SJCRH30 (cell line): ENCODE data around the gene BCO1. TPM values are rescaled to one million over a fixed set of nuclear protein-coding genes. Genes with fewer than 3 reads are reported as not detected.

Experiments
- DNase-seq, 2 experiments: peaks; one replicate each; pipeline ENCODE4 v3.0.0-alpha.2; 2015 to 2020
- H3K27ac ChIP-seq: fragments of 250-450 bp; sonication (Bioruptor Pico); 2 replicates; pipeline ENCODE4 v1.5.1; 2020; ENCODE audit warnings: mild to moderate bottlenecking, moderate library complexity
- H3K27me3 ChIP-seq: fragments of 250-450 bp; sonication (Bioruptor Pico); 2 replicates; pipeline ENCODE4 v1.5.1; 2020; ENCODE audit warnings: mild to moderate bottlenecking, moderate library complexity
- H3K36me3 ChIP-seq: fragments of 250-450 bp; sonication (Bioruptor Pico); 2 replicates; pipeline ENCODE4 v1.5.1; 2020; ENCODE audit warnings: mild to moderate bottlenecking, moderate library complexity
- H3K4me1 ChIP-seq: fragments of 250-450 bp; sonication (Bioruptor Pico); 2 replicates; pipeline ENCODE4 v1.5.1; 2020; ENCODE audit warnings: mild to moderate bottlenecking, moderate library complexity
- H3K4me3 ChIP-seq: fragments of 250-450 bp; sonication (Bioruptor Pico); 2 replicates; pipeline ENCODE4 v1.5.1; 2020; ENCODE audit warnings: mild to moderate bottlenecking, moderate library complexity
- H3K9me3 ChIP-seq: fragments of 250-450 bp; sonication (Bioruptor Pico); replicated peaks from 2 replicates; pipeline ENCODE4 v1.5.1; 2020; ENCODE audit warnings: mild to moderate bottlenecking, moderate library complexity
- total RNA-seq: library from RNA; depleted of rRNA; stranded (reverse); fragments of >200 nt; shearing (Covaris generic); gene quantifications from 2 replicates; pipeline ENCODE4 v1.2.3, GENCODE V29; 2014

BCO1 gene
- total RNA-seq, 1 experiment from 2014 or later: not detected

DNA sequence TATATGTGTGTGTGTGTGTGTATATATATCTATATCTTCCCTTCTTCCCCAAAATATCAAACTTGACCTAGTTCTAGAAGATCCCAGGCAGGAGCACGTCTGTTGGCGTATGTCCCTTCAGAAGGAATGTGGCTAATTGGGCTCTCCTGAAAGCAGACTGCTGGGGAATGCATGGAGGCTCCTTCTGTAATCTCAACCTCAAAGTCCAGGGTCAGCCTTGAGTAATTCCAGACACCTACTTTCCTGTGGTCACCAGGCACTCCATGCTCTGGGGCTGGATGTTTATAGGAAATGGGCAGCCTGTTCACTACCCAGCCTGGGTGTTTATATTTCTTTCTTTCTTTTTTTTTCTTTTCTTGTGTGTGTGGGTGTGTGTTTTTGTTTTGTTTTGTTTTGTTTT is 13.4 kb downstream of the BCO1 start:
- Histone ChIP-seq H3K4me1 (no peaks in the 10 kb centered on the region), H3K4me3 (no peak overlapping the region), H3K27ac (no peak overlapping the region), H3K36me3 (no peaks in the 10 kb centered on the region), H3K9me3 (no peaks in the 10 kb centered on the region), H3K27me3 (no peaks in the 10 kb centered on the region)
- DNase-seq: no peak

DNA sequence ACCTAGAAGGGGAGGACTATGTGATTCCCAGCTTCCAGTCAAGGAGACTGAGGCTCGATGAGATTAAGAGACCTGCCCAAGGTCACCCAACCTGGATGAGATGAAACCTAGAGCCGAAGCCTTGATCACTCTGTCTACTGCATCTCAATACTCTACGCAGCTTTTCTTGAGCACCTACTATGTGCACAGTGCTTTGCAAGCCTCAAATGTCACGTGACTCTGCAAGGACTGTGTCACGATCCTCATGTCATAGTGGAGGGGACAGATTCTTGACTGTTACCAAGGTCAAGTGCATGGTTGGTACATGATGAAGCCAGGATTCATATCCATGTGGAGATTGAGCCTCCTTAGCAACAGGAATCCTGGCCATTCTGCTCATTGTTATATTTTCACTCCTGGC is 14.7 kb downstream of the BCO1 start:
- Histone ChIP-seq H3K27ac (no peak overlapping the region), H3K36me3 (no peaks in the 10 kb centered on the region), H3K4me1 (no peaks in the 10 kb centered on the region), H3K4me3 (no peak overlapping the region), H3K9me3 (no peaks in the 10 kb centered on the region), H3K27me3 (no peaks in the 10 kb centered on the region)
- no peak for DNase-seq

DNA sequence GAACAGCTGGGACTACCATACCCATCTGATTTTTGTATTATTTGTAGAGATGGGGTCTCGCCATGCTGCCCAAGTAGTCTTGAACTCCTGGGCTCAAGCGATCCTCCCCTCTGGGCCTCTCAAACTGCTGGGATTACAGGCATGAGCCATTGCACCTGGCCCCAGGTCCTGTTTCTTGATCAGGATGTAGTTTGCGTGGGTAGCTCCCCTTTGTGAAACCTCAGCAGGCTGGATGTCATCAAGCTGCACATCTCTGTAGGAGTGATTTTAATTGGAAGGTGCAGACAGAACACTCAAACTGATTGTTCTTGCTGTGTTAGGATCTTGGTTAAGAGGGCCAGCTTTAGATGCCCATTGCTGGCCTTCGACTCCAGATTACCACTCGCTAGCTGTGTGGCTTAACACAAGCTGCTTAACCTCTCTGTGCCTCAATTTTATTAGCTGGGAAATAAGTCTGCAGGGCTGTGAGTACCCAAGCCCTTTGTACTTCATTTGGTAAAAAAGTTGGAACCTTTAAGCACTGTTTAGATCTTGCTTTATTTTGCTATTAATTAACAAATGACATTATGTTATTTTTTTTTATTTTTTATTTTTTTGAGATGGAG is 16.5 kb downstream of the BCO1 start:
- no peak for DNase-seq
- no peaks in the 10 kb centered on the region for H3K4me1 ChIP-seq
- no peaks in the 10 kb centered on the region for H3K27me3 ChIP-seq
- H3K4me3 ChIP-seq: no peak overlapping the region
- no peaks in the 10 kb centered on the region for H3K9me3 ChIP-seq
- H3K27ac ChIP-seq: no peak overlapping the region
- no peaks in the 10 kb centered on the region for H3K36me3 ChIP-seq

DNA sequence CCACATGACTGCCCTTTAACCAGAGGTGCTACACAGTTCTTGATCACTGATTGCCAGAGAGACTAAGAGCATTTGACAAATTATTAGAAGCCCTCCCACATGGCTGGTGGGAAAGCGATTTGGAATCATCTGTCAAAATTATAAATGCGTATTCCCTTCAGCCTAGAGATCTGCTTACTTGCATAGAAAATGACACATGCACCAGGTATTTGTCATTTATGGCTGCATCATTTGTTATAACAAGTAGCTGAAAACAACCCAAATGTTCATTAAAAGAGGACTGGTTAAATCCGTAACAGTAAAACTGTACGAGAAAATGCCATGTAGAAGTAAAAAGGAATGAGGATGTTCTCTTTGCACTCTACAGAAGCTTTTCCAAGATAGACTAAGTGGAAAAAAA is 21.4 kb downstream of the BCO1 start:
- no peaks in the 10 kb centered on the region for H3K4me1 ChIP-seq
- no peak overlapping the region for H3K4me3 ChIP-seq
- no peaks in the 10 kb centered on the region for H3K27me3 ChIP-seq
- H3K27ac ChIP-seq: no peak overlapping the region
- no peaks in the 10 kb centered on the region for H3K9me3 ChIP-seq
- DNase-seq: no peak
- H3K36me3 ChIP-seq: no peaks in the 10 kb centered on the region

DNA sequence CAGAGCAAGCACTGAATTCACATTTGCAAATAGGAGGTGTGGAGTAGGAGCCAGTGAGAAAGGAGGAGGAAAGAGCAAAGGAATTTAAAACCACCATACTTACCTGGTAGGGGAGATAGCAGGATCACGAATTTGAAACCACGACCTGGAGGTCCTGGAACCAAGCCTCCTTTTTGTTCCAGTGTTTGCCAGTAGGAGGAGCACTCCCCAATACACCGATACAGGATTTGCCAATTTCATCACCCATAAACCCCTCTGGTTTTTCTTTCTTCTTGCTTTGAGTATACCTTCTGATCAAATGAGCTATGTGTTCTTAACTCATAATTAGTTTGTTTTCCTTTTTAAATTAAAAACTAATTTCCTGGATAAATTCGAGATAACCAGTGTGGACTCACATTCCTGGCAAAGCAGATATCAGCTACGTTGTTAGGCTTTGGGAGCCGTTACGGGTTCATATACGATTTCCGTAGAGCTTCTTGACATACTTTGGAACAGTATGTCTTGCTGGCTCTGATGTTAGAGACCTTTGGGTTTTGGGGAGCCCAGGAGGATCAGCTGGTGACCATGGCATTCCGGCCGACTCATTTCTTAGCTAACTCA is 22.7 kb downstream of the BCO1 start:
- Histone ChIP-seq H3K36me3 (no peaks in the 10 kb centered on the region), H3K4me1 (no peaks in the 10 kb centered on the region), H3K27ac (no peak overlapping the region), H3K9me3 (no peaks in the 10 kb centered on the region), H3K27me3 (no peaks in the 10 kb centered on the region), H3K4me3 (no peak overlapping the region)
- peak in 1 of 2 experiments; percentile 15 for DNase-seq

DNA sequence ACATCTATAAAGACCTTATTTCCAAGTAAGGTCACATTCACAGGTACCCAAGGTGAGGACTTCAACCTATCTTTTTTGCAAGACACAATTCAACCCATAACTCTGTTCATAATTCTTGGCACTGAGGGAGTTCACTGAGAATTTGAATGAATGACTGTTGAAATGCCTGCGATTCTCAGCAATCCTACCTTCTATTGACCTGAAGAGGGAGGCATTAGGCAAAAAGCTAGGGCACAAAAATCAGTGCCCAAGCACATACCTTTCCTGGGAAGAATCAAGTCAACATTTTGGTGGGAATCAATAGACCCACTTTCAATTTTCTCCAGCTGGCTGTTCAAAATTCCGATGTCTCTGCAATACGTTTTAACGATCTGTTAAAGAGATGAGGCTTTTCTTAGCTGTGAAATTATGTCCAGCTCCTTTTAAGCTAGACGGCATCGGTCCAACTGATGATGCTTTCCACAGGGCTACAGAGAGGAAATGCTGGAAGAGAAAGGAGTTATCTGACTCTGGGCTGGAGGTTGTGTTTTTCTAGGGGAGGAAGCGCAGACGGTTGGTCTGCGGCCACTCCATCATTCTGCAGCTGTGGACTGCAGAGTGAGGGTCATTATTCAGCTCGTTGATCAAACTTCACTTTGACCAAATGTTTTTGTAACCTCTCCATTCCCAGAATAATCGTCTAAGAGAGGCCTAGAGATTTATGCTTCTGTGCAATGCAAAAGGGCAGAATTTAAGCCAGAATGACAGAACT is 25.2 kb downstream of the BCO1 start:
- Histone ChIP-seq H3K4me3 (no peak overlapping the region), H3K9me3 (no peaks in the 10 kb centered on the region), H3K4me1 (no peaks in the 10 kb centered on the region), H3K27ac (no peak overlapping the region), H3K36me3 (no peaks in the 10 kb centered on the region), H3K27me3 (no peaks in the 10 kb centered on the region)
- no peak for DNase-seq

DNA sequence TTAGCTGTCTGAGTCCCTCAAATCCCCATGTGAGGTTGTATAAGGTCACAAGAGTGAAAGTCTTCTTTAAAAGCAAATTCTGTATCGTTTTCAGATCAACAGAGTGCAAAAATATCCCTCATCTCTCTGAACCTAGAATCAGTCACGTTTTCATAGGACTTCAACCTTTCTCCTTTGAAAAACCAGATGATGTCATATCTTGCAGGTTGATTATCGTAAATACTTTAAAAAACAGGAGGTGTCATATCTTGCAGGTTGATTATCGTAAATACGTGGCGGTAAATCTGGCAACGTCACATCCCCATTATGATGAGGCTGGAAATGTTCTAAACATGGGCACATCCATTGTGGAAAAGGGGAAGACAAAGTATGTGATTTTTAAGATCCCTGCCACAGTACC is 25.9 kb downstream of the BCO1 start:
- no peak overlapping the region for H3K27ac ChIP-seq

DNA sequence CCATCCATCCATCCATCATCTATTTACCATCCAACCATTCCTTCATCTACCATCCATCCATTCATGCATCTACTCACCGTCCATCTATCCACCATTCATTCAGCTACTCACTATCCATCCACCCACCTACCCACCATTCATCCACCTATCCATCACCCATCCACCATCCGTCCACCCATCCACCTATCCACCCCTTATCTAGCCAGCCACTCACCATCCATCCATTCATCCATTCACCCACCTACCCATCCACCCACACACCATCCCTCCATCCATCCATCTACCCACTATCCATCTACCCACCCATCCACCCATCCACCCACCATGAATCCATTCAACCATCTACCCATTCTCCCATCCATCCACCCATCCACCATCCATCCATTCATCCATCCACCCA is 26.6 kb downstream of the BCO1 start:
- Histone ChIP-seq H3K27ac (no peak overlapping the region), H3K4me3 (no peak overlapping the region), H3K27me3 (no peaks in the 10 kb centered on the region), H3K4me1 (no peaks in the 10 kb centered on the region), H3K9me3 (no peaks in the 10 kb centered on the region), H3K36me3 (no peaks in the 10 kb centered on the region)
- no peak for DNase-seq

More for the DNA sequence above, 25.9 kb downstream of the BCO1 start:
- no peak for DNase-seq
- no peaks in the 10 kb centered on the region for H3K27me3 ChIP-seq
- H3K4me3 ChIP-seq: no peak overlapping the region
- no peaks in the 10 kb centered on the region for H3K9me3 ChIP-seq
- H3K36me3 ChIP-seq: no peaks in the 10 kb centered on the region
- H3K4me1 ChIP-seq: no peaks in the 10 kb centered on the region

DNA sequence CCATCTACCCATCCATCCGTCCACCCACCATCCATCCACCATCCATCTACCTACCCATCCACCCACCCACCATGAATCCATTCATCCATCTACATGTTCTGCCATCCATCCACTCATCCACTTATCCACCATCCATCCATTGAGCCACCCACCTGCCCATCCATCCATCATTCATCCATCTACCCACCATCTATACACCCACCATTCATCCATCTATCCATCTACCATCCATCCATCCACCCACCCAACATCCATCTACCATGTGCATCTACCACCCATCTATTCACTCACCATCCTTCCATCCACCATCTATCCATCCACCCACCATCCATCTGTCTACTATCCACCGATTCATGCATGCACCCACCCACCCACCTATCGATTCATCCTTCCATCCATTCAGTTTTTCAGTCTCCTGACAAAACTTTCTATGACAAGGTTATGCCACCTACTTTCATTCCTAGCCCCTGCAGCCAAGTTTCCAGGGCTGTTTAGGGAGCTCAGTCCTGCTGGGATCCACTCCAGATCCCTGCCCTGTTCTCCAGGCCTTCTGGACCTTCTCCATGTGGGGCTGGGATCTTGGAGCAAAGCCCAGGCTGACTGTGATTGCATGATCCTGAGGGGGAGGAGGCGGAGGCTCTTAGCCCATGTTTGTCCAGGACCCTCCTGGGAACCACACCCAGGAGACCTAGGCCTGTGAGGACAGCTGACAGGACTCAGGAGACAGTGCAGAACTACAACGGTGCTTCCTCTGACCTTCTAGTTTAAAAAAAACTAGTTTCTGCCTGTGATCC is 27.4 kb downstream of the BCO1 start:
- no peak for DNase-seq
- H3K4me3 ChIP-seq: no peak overlapping the region
- H3K36me3 ChIP-seq: no peaks in the 10 kb centered on the region
- H3K27me3 ChIP-seq: no peaks in the 10 kb centered on the region
- H3K4me1 ChIP-seq: no peaks in the 10 kb centered on the region
- no peak overlapping the region for H3K27ac ChIP-seq
- no peaks in the 10 kb centered on the region for H3K9me3 ChIP-seq

DNA sequence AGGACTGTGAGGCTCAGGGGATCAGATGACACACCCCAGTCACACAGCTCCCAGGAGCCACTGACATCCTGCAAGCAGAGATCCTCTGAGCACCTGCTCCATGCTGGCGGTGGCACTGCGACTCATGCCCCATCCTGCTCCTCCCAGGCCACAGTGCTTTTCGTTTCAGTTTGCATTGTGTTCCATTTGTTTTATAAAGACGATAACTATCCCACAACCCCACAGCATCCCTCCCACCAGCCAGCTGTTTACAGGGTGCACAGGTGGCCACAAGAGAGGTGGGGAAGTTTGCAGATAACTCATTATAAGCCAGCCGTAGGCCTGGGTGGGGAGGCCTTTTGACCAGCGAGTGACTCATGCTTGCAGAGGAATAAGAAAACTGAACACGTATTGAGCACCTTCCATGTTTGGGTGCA is 28.2 kb downstream of the BCO1 start:
- no peak overlapping the region for H3K4me3 ChIP-seq
- peak in 1 of 2 experiments; percentile 2 for DNase-seq

DNA sequence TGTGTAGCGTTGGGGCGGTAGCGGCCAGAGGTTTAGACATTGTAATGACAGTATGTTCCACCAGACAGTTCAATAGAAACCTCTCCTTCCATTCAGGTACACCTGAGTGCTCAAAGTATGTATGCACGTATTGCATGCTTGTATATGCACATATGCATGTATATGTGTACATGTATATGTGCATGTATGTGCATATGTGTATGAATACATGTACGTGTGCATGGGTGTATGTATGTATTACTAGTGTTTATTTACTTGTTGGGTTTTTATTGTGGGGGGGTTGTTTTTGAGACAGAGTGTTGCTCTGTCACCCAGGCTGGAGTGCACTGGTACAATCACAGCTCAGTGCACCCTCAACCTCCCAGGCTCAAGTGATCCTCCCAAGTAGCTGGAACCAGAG is 30.0 kb downstream of the BCO1 start:
- no peaks in the 10 kb centered on the region for H3K27me3 ChIP-seq
- no peak overlapping the region for H3K27ac ChIP-seq
- H3K4me3 ChIP-seq: no peak overlapping the region
- H3K36me3 ChIP-seq: no peaks in the 10 kb centered on the region
- no peaks in the 10 kb centered on the region for H3K9me3 ChIP-seq
- DNase-seq: no peak
- H3K4me1 ChIP-seq: no peaks in the 10 kb centered on the region

More for the DNA sequence above, 28.2 kb downstream of the BCO1 start:
- Histone ChIP-seq H3K36me3 (no peaks in the 10 kb centered on the region), H3K27me3 (no peaks in the 10 kb centered on the region), H3K4me1 (no peaks in the 10 kb centered on the region), H3K27ac (no peak overlapping the region), H3K9me3 (no peaks in the 10 kb centered on the region)

DNA sequence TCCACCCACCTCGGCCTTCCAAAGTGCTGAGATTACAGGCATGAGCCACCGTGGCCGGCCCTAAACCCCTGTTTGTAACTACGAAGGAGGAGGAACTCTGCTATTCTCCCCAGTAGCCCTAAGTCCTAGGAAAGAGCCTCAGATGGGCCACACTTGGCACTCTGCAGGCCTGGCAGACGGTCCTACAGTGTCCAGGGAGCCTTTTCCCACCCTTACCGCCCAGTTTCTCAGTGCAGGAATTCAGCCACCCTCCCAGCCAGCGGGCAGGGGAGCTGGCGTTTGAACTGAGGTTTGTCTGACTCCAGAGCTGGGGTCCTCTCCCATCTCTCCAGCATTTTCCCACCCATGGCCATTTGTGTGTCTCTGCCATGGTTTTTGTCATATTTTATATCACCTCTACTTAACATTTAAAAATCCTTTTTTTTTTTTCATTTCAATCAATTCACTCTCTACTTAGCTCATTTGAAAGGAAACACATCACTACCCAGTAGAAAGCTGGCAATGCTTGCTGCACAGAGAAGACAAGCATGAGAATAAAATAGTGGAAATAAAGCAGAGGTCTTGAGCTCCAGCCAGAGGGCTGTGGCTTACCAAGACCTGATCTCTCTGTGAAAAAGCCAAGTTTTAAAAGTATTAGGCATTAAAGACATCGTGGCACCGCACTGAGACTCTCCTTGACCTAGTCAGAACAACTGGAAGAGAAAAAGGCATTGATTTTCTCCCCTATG is 34.9 kb downstream of the BCO1 start:
- H3K27me3 ChIP-seq: no peaks in the 10 kb centered on the region
- no peaks in the 10 kb centered on the region for H3K36me3 ChIP-seq
- H3K27ac ChIP-seq: no peak overlapping the region
- DNase-seq: no peak
- H3K4me3 ChIP-seq: no peak overlapping the region
- H3K9me3 ChIP-seq: no peaks in the 10 kb centered on the region
- no peaks in the 10 kb centered on the region for H3K4me1 ChIP-seq

DNA sequence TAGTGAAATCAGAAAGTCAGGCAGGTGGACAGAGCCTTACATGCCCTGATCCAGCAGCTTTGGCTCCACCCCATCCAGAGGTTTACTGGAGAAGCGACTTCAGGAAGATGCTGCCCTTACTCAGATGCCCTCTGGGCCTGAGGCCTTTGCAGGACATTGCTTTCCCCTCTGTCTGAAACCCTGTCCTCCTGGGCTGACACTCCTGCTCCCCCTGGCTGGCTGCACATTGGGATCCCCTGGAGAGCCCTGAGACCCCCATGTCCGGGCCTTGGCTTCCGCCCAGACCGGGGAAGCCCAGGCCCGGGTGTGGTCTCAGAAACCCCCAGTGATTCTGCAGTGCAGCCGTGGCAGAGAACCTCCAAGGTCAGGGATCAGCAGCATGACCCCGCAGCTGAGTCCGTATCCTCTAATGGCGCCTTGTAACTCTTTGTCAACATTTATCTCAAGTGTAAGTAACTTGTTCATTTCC is 36.6 kb downstream of the BCO1 start:
- Histone ChIP-seq H3K4me3 (no peak overlapping the region), H3K9me3 (no peaks in the 10 kb centered on the region), H3K27ac (no peak overlapping the region), H3K27me3 (no peaks in the 10 kb centered on the region), H3K4me1 (no peaks in the 10 kb centered on the region), H3K36me3 (no peaks in the 10 kb centered on the region)
- DNase-seq: no peak

DNA sequence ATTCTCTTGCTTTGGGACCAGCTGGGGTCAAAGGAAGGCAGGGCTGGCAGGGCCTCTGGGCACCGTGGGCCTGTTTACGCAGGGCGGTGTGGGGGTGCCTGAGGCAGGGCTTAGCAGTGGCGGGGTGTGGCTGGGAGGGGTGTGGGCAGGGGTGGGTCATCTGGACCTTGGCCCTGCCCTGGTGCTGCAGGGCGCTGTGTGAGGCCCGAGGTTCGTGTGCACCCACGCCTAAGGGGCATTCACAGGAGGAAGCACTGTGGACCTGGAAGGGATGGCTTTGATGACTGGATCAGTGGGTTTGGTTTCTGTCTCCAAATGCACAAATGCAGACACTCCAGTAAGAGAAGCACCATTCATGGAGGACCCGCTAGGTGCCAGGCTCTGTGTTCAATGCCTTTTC is 37.3 kb downstream of the BCO1 start:
- Histone ChIP-seq H3K4me1 (no peaks in the 10 kb centered on the region), H3K4me3 (no peak overlapping the region), H3K27ac (no peak overlapping the region), H3K36me3 (no peaks in the 10 kb centered on the region), H3K27me3 (no peaks in the 10 kb centered on the region), H3K9me3 (no peaks in the 10 kb centered on the region)
- no peak for DNase-seq
